Suppressor macrophage treated with lipopolysaccharide for 1 hour (primary cell): ENCODE results near the gene GLDN.
A peak's percentile ranks its signal among the peaks of the same experiment; 100 is the strongest.
"Not testable (repeated sequence)": the region's sequence is repeated elsewhere in the genome, so short reads cannot be mapped to it uniquely, and the experiment has no call there.

Experiments used
- DNase-seq, 3 donors: peaks; one replicate each; pipeline ENCODE4 v3.0.0-alpha.2; 2020 to 2022

The GLDN gene

DNA sequence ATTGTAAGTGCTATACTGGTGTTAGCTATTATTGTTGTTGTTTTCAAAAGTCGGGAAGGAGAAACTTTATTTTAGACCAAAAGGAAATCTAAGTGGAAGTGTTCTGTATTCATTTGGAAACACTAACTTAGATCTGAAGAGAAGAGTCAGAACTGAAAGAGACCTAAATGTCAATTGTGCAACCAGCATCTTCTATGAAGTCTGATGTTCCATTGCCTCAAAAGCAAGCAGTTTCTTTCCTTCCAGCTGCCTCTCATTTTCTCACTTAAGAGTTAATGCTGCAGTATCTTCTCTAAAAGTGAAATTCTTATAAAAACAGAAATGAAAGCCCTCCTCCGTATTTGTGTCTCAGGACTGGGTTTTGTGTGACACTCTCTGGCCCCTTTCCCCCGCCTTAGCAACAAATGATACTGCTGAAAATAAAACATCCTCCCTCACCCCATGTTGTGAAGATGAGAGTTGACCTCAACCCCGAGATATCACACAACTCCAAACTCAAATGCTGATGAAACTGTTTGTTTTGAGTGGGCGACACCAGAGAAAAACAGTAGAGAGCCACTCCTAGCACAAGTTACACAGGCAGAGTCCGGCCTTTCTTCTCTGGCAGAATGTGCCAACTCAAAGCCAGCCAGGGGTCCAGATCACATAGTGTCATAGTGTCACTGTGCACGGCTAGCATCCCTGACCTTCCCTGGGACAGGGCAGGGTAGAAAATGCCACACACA, 48.9 kb downstream of the GLDN start:
- no peak for DNase-seq

GRCh38 chr15:51390966-51391422, 49.5 kb downstream of the GLDN start:
- DNase-seq: no peak

- no peak for DNase-seq
Observed at GRCh38 chr15:51396921-51397320, 55.5 kb downstream of the GLDN start.

DNA sequence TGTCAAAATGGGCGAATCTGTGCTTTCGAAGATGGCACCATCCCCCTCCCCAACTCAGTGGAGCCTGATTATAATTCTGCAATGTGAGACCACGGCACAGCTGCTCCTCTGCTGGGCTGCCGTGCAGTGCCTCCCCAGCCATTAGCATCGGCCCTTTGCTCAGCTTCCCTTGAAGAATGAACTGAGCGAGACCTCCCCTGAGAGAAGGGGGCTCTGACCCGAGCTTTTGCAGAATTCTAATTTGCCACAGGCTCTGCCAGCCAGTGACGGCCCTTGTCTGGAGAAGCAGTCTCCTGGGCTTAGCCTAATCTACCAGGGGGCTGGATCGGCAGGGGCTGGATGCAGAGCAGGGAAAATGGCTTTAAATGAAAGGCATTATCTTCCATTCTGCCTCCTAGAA, 57.2 kb downstream of the GLDN start:
- DNase-seq: no peak

DNA sequence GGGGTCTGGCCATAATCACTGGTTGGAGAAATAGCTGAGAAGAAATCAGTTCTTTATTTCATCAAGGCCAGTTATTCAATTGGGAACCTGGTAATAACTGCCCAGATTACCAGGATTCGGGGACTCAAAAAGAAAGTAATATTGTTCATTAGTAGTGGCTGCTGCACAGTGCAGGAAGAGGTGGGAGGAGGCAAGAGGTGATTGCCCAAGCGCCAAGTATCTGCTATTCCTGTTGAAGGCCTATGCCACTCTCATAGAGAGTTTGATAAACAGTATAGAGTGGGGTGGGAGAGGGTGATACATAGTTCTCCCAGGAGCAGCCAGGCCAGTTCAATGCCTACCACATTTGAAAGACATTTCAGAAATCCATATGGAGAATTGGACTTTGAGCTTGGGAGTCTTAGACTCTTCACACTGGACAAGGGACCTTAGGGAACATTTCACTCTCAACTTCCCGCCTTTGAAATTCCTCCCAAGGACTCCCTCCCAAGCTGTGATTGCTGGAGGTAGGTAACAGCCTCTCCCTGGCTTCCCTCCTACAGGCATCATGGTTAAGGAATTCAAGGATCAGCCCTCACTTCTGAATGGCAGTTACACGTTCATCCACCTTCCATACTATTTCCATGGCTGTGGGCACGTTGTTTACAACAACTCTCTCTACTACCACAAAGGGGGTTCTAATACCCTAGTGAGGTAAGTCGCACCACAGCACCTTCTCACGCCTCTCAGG, 59.8 kb downstream of the GLDN start:
- peak; percentile 39 to 54 (median 47) for DNase-seq

DNA sequence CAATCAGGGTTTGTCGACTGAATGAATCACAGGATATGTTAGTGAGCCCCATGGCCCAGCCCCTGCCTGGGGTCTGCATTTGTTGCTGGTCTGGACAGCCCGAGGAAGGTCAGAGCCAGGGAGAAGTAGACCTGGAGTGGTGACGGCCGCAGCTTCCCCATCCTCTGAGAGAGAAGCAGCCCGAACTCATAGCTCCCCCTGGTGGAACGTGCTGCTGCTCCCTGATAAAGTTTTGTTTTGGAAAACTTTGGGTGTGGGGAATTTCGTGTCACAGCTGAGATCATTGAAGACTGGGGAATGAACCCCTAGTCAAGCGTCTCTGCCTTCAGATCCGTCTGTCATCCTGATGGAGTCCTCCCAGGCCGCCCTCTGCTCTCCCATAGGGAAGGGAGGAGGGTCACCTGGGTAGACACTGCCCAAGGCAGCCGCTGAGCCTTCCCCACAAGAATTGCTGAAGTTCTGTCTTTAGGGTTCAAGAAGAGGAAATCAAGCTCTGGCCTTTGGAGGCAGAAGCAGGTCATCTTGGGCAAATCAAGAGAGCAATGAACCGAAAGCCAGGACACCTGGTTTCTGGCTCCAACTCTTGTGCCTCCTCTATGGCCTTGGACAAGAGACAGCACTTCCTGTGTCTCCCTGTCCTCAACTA, 60.5 kb downstream of the GLDN start:
- DNase-seq: peak; percentile 72 to 87 (median 78)

- DNase-seq: peak; percentile 41 to 49 (median 47)
Observed at GRCh38 chr15:51403072-51403878, 61.8 kb downstream of the GLDN start.

- DNase-seq: no peak
Observed at GRCh38 chr15:51403946-51404695, 62.7 kb downstream of the GLDN start.

GRCh38 chr15:51405693-51406523, 64.5 kb downstream of the GLDN start:
- peak in 2 of 3 donors; percentile 30 to 31 for DNase-seq

- DNase-seq: no peak
Observed at GRCh38 chr15:51414256-51414860, 72.9 kb downstream of the GLDN start.

GRCh38 chr15:51416129-51416528, 74.7 kb downstream of the GLDN start:
- no peak for DNase-seq

- not testable (repeated sequence) for DNase-seq
Observed at GRCh38 chr15:51423040-51423439, 81.6 kb downstream of the GLDN start.

DNA sequence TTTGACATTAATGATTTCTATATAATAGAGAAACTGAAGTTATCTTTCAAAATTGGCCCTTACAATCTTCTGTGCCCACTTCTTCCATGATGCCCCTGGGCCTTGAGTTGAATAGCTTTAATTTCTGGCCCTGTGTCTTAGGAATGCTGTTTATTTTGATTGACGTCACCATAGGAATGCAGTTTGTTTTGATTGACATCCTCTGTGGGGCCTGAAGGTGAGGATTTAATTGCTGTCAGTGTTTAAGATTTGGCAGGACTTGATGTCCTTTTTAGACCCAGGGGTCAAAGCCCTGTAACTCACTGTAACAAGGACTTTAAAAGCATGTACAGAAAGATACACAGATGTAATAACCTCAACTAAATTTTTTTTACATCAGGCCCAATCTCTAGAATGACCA, 83.3 kb downstream of the GLDN start:
- DNase-seq: no peak

DNA sequence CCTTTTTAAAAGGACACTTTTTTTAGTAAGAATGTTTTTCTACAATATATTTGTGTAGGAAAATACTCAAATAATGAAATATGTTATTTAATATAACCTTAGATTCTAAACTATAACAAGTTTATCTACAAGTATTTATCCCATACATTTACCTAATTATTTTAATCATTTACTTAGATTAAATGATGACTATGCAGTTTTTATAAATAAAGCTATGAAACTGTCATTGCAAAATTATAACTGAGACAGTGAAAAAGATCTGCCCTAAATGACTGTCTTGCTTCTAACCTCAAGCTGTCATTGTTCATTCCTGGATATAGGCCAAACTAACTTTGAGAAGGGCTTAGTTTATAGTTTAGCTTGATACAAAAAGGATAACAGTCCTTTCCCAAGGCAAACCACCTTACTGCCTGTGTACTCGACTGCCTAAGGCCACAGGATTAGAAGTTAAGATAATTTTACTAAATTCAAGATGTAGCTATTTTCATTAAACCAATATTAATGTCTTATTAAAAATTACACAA, 84.1 kb downstream of the GLDN start:
- no peak for DNase-seq

- DNase-seq: no peak
Observed at GRCh38 chr15:51438526-51438925, 97.1 kb downstream of the GLDN start.

DNA sequence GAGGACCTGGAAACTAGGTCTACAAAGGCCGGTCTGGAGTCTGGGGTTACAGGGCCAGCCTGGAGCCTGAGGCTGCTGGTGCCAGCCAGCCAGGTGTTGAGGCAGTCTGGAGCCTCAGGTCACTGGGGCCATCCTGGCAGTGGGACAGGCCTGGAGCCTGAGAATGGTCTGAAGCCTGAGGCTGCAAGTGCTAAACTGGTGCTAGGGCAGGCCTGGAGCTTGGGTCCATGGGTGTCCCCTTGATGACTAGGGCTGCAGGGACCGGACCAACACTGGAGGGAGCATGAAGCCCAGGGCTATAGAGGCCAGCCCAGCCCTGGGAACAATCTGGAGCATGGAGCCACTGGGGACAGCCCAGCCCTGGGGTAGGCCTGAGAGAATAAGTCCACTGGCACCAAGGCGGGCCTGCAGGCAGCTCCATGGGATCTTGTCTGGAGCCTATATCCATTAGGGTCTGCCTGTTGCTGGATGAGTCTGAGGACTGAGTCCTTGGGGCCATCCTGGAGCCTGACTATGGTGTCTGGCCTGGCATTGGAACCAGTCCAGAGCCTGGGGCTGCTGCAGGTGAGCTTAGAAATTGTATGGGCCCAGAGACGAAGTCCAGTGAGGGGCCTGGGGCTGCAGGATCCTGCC, 101.9 kb downstream of the GLDN start:
- no peak for DNase-seq

GRCh38 chr15:51444112-51444511, 102.7 kb downstream of the GLDN start:
- peak in 1 of 3 donors; percentile 26 for DNase-seq

GRCh38 chr15:51444807-51445206, 103.4 kb downstream of the GLDN start:
- no peak for DNase-seq

GRCh38 chr15:51446029-51446744, 104.7 kb downstream of the GLDN start:
- peak in 1 of 3 donors; percentile 16 for DNase-seq
